Caco-2 (cell line): ENCODE data around the gene BAZ2B. TPM values are rescaled to one million over a fixed set of nuclear protein-coding genes. Genes with fewer than 3 reads are reported as not detected.

Source experiments
- BruUV-seq: library from RNA; stranded (reverse); fragments of 400-500 nt; replicated peaks from 2 replicates; lab custom pipeline; 2021; lab: Mats Ljungman, UMichigan
- CTCF ChIA-PET: fragments of 300-600 bp; sonication (Branson Sonifier 250); formaldehyde crosslinking; loops from one replicate; lab custom pipeline; 2022; ENCODE audit warnings: antibody characterized with exemption; lab: Charles Lee
- POLR2A ChIA-PET: fragments of 300-600 bp; sonication (Branson Sonifier 250); formaldehyde crosslinking; loops from one replicate; lab custom pipeline; 2022; ENCODE audit warnings: antibody characterized with exemption; lab: Charles Lee
- DNase-seq, 2 experiments: peaks; one replicate each; pipeline versions ENCODE4 v3.0.0 to v3.0.0-alpha.2; 2020 to 2022
- H3K27me3 ChIP-seq: replicated peaks from 2 replicates; pipeline ENCODE4 v1.6.0; 2011; ENCODE audit warnings: low read length; ENCODE audit not compliant: control insufficient read depth, insufficient read depth
- H3K36me3 ChIP-seq: 2 replicates; pipeline ENCODE4 v1.5.1; 2011; ENCODE audit warnings: low read length; ENCODE audit not compliant: control insufficient read depth, insufficient read depth
- H3K4me1 ChIP-seq: fragments of 250-450 bp; sonication (Bioruptor Pico); 2 replicates; pipeline ENCODE4 v1.5.1; 2020; ENCODE audit warnings: mild to moderate bottlenecking
- H3K4me3 ChIP-seq: 2 replicates; pipeline ENCODE4 v1.5.1; 2011; ENCODE audit warnings: low read depth, mild to moderate bottlenecking, control low read depth, low read length
- H3K9me3 ChIP-seq: fragments of 250-450 bp; sonication (Bioruptor Pico); 2 replicates; pipeline ENCODE4 v1.5.1; 2020; ENCODE audit warnings: mild to moderate bottlenecking, moderate library complexity
- H3K27ac Mint-ChIP-seq: one replicate; pipeline ENCODE4 v1.8.0; 2022; ENCODE audit warnings: mixed read lengths; ENCODE audit not compliant: unreplicated experiment
- H3K27me3 Mint-ChIP-seq: one replicate; pipeline ENCODE4 v1.8.0; 2022; ENCODE audit warnings: mixed read lengths; ENCODE audit not compliant: insufficient read depth, unreplicated experiment
- H3K36me3 Mint-ChIP-seq: one replicate; pipeline ENCODE4 v1.8.0; 2022; ENCODE audit warnings: mild to moderate bottlenecking, mixed read lengths; ENCODE audit not compliant: insufficient read depth, unreplicated experiment
- H3K4me1 Mint-ChIP-seq: one replicate; pipeline ENCODE4 v1.8.0; 2022; ENCODE audit warnings: low read depth, mixed read lengths; ENCODE audit not compliant: unreplicated experiment
- H3K4me3 Mint-ChIP-seq: one replicate; pipeline ENCODE4 v1.8.0; 2022; ENCODE audit warnings: mild to moderate bottlenecking, moderate library complexity, mixed read lengths; ENCODE audit not compliant: unreplicated experiment
- H3K9me3 Mint-ChIP-seq: one replicate; pipeline ENCODE4 v1.8.0; 2022; ENCODE audit warnings: mixed read lengths; ENCODE audit not compliant: unreplicated experiment
- CTCF ChIP-seq, 2 experiments: fragments of 200-600 bp in 1 of 2; IDR thresholded peaks; 1 replicate in 1 of 2; 2 replicates in 1 of 2; pipeline versions ENCODE4 v1.5.1 to v1.8.0; 2011 to 2022; ENCODE audit warnings: antibody characterized with exemption in 1 of 2, control low read depth in 1 of 2, inconsistent platforms in 1 of 2, low read depth in 1 of 2, low read length in 1 of 2, mild to moderate bottlenecking in 1 of 2, moderate library complexity in 1 of 2; ENCODE audit not compliant: insufficient read depth in 1 of 2, severe bottlenecking in 1 of 2, unreplicated experiment in 1 of 2
- intact Hi-C: fragments of 100-400 bp; cut with micrococcal nuclease; formaldehyde crosslinking; loops from one replicate; pipeline ENCODE4 v1.10.0; 2022; ENCODE audit not compliant: unreplicated experiment
- total RNA-seq: library from RNA; stranded (reverse); gene quantifications from 2 replicates; pipeline ENCODE4 v1.2.3, GENCODE V29; 2022

The BAZ2B gene
- total RNA-seq, 1 experiment from 2014 or later = 32.9 TPM

- intact Hi-C loops = no loop called here
- H3K27ac Mint-ChIP-seq = no peak overlapping the region
- H3K4me1 Mint-ChIP-seq = no peaks in the 10 kb centered on the region
- ChIA-PET POLR2A (no interaction called here), CTCF (interaction anchor here (0.5 kb wide), 1 partner anchor 119 kb away, joined by 4 read pairs; no protein-coding TSS in a partner anchor)
- no peaks in the 10 kb centered on the region for H3K9me3 Mint-ChIP-seq
- no peaks in the 10 kb centered on the region for H3K27me3 ChIP-seq
- no peaks in the 10 kb centered on the region for H3K4me1 ChIP-seq
- no TSS peak for BruUV-seq
- H3K4me3 ChIP-seq = no peak overlapping the region
- H3K9me3 ChIP-seq = no peaks in the 10 kb centered on the region
- H3K36me3 Mint-ChIP-seq = peaks cover 3% of the 10 kb centered on the region
- no peaks in the 10 kb centered on the region for H3K36me3 ChIP-seq
- no peak overlapping the region for H3K4me3 Mint-ChIP-seq
- no peak for TF ChIP-seq CTCF (IDR thresholded peaks at IDR 0.05; ENCODE audit: insufficient read depth in 1 of 2, low read depth in 1 of 2, low read length in 1 of 2, severe bottlenecking in 1 of 2, unreplicated experiment in 1 of 2)
- DNase-seq = no peak
- H3K27me3 Mint-ChIP-seq = no peaks in the 10 kb centered on the region
Observed at GRCh38 chr2:159399716-159400415, 216.5 kb downstream of the BAZ2B start.

- Mint-ChIP-seq H3K4me1 (no peaks in the 10 kb centered on the region), H3K27me3 (no peaks in the 10 kb centered on the region), H3K36me3 (peaks cover 4% of the 10 kb centered on the region), H3K4me3 (no peak overlapping the region), H3K27ac (no peak overlapping the region), H3K9me3 (no peaks in the 10 kb centered on the region)
- no TSS peak for BruUV-seq
- intact Hi-C loops = no loop called here
- Histone ChIP-seq H3K27me3 (no peaks in the 10 kb centered on the region), H3K4me1 (no peaks in the 10 kb centered on the region), H3K4me3 (no peak overlapping the region), H3K9me3 (no peaks in the 10 kb centered on the region), H3K36me3 (no peaks in the 10 kb centered on the region)
- ChIA-PET POLR2A (no interaction called here), CTCF (no interaction called here)
- no peak for TF ChIP-seq CTCF (IDR thresholded peaks at IDR 0.05; ENCODE audit: insufficient read depth in 1 of 2, low read depth in 1 of 2, low read length in 1 of 2, severe bottlenecking in 1 of 2, unreplicated experiment in 1 of 2)
- DNase-seq = no peak
Observed at GRCh38 chr2:159396799-159397198, 219.5 kb downstream of the BAZ2B start.

GRCh38 chr2:159382447-159383028 lies 233.8 kb downstream of the BAZ2B start:
- no peaks in the 10 kb centered on the region for H3K27me3 ChIP-seq
- no peaks in the 10 kb centered on the region for H3K9me3 ChIP-seq
- Mint-ChIP-seq H3K4me1 (peaks cover 6% of the 10 kb centered on the region), H3K27me3 (no peaks in the 10 kb centered on the region), H3K27ac (no peak overlapping the region), H3K9me3 (no peaks in the 10 kb centered on the region), H3K36me3 (no peaks in the 10 kb centered on the region), H3K4me3 (no peak overlapping the region)
- H3K36me3 ChIP-seq = no peaks in the 10 kb centered on the region
- no peak overlapping the region for H3K4me3 ChIP-seq
- POLR2A ChIA-PET = no interaction called here
- BruUV-seq = no TSS peak
- intact Hi-C loops = no loop called here
- no peak for DNase-seq
- peaks cover 14% of the 10 kb centered on the region for H3K4me1 ChIP-seq
- CTCF ChIA-PET = no interaction called here
- TF ChIP-seq CTCF (IDR thresholded peaks at IDR 0.05; ENCODE audit: insufficient read depth in 1 of 2, low read depth in 1 of 2, low read length in 1 of 2, severe bottlenecking in 1 of 2, unreplicated experiment in 1 of 2) = no peak
